Esophagus muscularis mucosa (tissue), 4 donors: Measurements from ENCODE around the gene TSPAN17. TPM values are rescaled to one million over a fixed set of nuclear protein-coding genes. Genes with fewer than 3 reads are reported as not detected.

Experiments
- DNase-seq: peaks from one replicate; pipeline ENCODE4 v3.0.0-alpha.2; 2017; ENCODE audit errors: extremely low spot score
- H3K27ac ChIP-seq, 4 donors: fragments of 200-600 bp; sonication (generic); replicated peaks in 1 of 4; 1 replicate in 3 of 4; 2 replicates in 1 of 4; pipeline ENCODE4 v1.5.1; 2016 to 2019; ENCODE audit warnings: mild to moderate bottlenecking in 1 of 4
- H3K27me3 ChIP-seq, 4 donors: fragments of 200-600 bp; sonication (generic); one replicate each; pipeline versions ENCODE4 v1.5.1 to v1.6.0; 2016 to 2019
- H3K36me3 ChIP-seq, 4 donors: fragments of 200-600 bp; sonication (generic); one replicate each; pipeline ENCODE4 v1.5.1; 2016 to 2019
- H3K4me1 ChIP-seq, 4 donors: fragments of 200-600 bp; sonication (generic); one replicate each; pipeline ENCODE4 v1.5.1; 2016 to 2019
- H3K4me3 ChIP-seq, 4 donors: fragments of 200-600 bp; sonication (generic); 1 replicate in 2 of 4; 2 replicates in 2 of 4; pipeline ENCODE4 v1.5.1; 2016 to 2019; ENCODE audit warnings: mild to moderate bottlenecking in 4 of 4, moderate library complexity in 1 of 4
- H3K9me3 ChIP-seq, 4 donors: fragments of 200-600 bp; sonication (generic); 1 replicate in 3 of 4; 2 replicates in 1 of 4; pipeline ENCODE4 v1.5.1; 2016 to 2019
- EP300 ChIP-seq: sonication (generic); formaldehyde crosslinking; IDR thresholded peaks from one replicate; pipeline ENCODE4 v1.6.1; 2017; ENCODE audit warnings: antibody characterized with exemption
- POLR2A ChIP-seq: fragments of 450-650 bp; IDR thresholded peaks from one replicate; pipeline ENCODE4 v1.6.1; 2017; ENCODE audit warnings: antibody characterized with exemption, moderate library complexity, mild to moderate bottlenecking, low read depth
- POLR2AphosphoS5 ChIP-seq, 2 donors: sonication (generic); formaldehyde crosslinking; IDR thresholded peaks; one replicate each; pipeline ENCODE4 v1.6.1; 2017; ENCODE audit warnings: antibody characterized with exemption in 2 of 2
- WGBS: methylation state at CpG from one replicate; pipeline ENCODE4 v1.1.5; 2018; 5-methylcytosine and 5-hydroxymethylcytosine counted together
- intact Hi-C: fragments of 100-400 bp; cut with DNase I; formaldehyde crosslinking; loops from one replicate; pipeline ENCODE4 v1.15.1; 2023
- total RNA-seq, 4 donors: library from RNA; depleted of rRNA; stranded (reverse); fragments of >200 nt; gene quantifications; one replicate each; pipeline versions ENCODE4 v1.1.0 to v1.2.1, GENCODE V29; 2016
- TF ChIP-seq, protein P1 (sequence below), 3 experiments: fragments of 200-600 bp in 2 of 3; fragments of 450-650 bp in 1 of 3; sonication (generic) in 2 of 3; IDR thresholded peaks; one replicate each; pipeline ENCODE4 v1.5.1; 2017 to 2019; ENCODE audit warnings: antibody characterized with exemption in 3 of 3, mild to moderate bottlenecking in 2 of 3, moderate library complexity in 1 of 3

The TSPAN17 gene
- total RNA-seq, 4 donors from 2014 or later = 8.3 to 18.6 (median 14.8) TPM

DNA sequence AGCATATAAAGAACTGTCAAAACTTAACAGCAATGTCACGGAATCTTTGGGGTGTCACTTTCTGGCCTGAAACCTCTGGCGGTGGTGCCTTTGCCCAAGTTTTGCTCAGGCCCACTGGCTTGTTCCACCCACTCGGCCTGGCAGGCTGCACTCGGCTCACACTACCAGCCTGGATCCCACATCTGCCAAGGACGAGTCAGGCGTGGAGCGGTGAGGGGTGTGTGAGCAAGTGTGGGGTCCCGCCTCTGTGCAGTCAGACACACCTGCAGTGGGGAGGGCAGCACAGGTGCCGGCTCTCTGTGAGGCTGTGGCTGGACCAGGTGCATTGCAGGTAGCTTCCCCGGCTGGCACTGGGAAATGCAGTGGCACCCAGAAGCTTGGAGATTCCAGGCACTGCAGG is 40.0 kb downstream of the TSPAN17 start:
- H3K9me3 ChIP-seq = peaks cover 0 to 10% (median 7%) of the 10 kb centered on the region in 4 donors
- DNase-seq = no peak
- WGBS = 90% methylated on average over 9 of the region's 10 CpGs
- H3K27ac ChIP-seq = no peak overlapping the region
- no peaks in the 10 kb centered on the region for H3K36me3 ChIP-seq
- H3K27me3 ChIP-seq = peaks cover 0 to 62% (median 0%) of the 10 kb centered on the region in 4 donors
- intact Hi-C loops = no loop called here
- TF ChIP-seq POLR2AphosphoS5 (IDR thresholded peaks at IDR 0.05) = no peak
- H3K4me3 ChIP-seq = no peak overlapping the region
- no peaks in the 10 kb centered on the region for H3K4me1 ChIP-seq

DNA sequence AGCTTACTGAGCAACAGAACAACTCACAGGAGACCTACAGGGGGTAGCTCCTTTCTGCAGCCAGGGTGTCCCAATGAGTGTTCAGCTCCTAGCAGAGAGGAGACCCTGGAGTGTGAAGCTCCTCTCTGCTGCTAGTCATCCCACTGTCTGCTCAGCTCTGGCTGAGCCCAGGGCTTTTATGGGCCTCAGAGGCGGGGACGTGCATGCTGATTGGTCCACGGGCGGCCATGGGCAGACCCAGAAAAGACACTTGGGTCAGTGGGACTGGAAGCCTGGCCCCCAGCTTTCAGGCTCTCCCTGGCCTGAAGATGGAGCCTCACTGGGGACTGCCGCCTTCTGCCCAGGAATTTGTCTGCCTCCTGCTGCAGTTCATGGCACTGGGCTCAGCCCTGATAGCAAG is 40.6 kb downstream of the TSPAN17 start:
- H3K27me3 ChIP-seq = peaks cover 0 to 62% (median 2%) of the 10 kb centered on the region in 4 donors
- no peaks in the 10 kb centered on the region for H3K4me1 ChIP-seq
- 100% methylated on average over 1 of the region's 5 CpGs for WGBS
- H3K4me3 ChIP-seq = no peak overlapping the region
- H3K9me3 ChIP-seq = peaks cover 0 to 10% (median 7%) of the 10 kb centered on the region in 4 donors
- no peak for DNase-seq
- no peaks in the 10 kb centered on the region for H3K36me3 ChIP-seq
- TF ChIP-seq EP300 (no peak), POLR2A (no peak), POLR2AphosphoS5 (IDR thresholded peaks at IDR 0.05) (no peak)
- TF ChIP-seq, protein P1, sequence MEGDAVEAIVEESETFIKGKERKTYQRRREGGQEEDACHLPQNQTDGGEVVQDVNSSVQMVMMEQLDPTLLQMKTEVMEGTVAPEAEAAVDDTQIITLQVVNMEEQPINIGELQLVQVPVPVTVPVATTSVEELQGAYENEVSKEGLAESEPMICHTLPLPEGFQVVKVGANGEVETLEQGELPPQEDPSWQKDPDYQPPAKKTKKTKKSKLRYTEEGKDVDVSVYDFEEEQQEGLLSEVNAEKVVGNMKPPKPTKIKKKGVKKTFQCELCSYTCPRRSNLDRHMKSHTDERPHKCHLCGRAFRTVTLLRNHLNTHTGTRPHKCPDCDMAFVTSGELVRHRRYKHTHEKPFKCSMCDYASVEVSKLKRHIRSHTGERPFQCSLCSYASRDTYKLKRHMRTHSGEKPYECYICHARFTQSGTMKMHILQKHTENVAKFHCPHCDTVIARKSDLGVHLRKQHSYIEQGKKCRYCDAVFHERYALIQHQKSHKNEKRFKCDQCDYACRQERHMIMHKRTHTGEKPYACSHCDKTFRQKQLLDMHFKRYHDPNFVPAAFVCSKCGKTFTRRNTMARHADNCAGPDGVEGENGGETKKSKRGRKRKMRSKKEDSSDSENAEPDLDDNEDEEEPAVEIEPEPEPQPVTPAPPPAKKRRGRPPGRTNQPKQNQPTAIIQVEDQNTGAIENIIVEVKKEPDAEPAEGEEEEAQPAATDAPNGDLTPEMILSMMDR (IDR thresholded peaks at IDR 0.05) = no peak
- intact Hi-C loops = no loop called here
- no peak overlapping the region for H3K27ac ChIP-seq

DNA sequence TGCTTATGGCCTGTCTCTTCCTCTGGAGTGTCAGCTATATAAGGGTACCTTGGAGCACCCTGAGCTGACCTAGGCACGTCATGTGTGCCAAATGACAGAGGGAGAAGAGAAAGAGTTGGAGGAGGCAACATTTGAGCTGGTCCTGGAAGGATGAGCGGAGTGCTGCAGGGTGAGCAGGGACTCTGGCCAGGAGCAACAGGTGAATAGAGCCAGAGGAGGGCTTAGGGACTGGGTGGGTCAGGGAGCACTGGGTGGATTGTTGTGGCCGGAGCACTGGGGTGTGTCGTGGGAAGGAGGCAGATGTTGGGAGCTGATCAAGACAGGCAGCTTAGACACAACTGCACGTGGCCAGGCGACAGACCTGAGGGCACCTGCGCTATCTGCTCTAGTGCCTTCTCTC is 43.6 kb downstream of the TSPAN17 start:
- TF ChIP-seq POLR2AphosphoS5 (IDR thresholded peaks at IDR 0.05) (no peak), POLR2A (no peak), EP300 (no peak)
- TF ChIP-seq, protein P1 (IDR thresholded peaks at IDR 0.05) = no peak
- peaks cover 0 to 5% (median 0%) of the 10 kb centered on the region in 4 donors for H3K9me3 ChIP-seq
- H3K36me3 ChIP-seq = no peaks in the 10 kb centered on the region
- 75% methylated on average over 7 of the region's 7 CpGs for WGBS
- H3K4me1 ChIP-seq = peaks cover 0 to 7% (median 4%) of the 10 kb centered on the region in 4 donors
- no peak for DNase-seq
- no peak overlapping the region for H3K27ac ChIP-seq
- peaks cover 0 to 76% (median 4%) of the 10 kb centered on the region in 4 donors for H3K27me3 ChIP-seq
- H3K4me3 ChIP-seq = no peak overlapping the region
- intact Hi-C loops = no loop called here

DNA sequence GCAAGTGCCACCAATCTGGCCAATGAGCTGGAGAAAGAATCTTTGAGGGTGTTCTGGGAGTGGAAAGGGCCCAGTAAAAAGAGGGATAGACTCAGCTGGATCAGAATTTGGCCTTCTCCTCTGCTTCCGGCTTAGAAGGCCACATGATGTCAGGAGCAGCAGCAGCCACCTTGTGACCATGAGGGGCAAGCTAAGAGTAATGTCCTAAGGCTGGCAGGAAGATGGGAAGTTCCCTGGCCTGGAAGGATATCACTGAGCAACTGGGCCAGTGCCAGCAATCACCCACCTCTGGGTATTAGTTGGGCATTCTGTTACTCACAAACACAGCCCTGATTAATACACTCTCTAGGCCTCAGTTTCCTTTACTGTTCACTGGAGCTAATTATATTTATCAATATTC is 44.2 kb downstream of the TSPAN17 start:
- H3K27me3 ChIP-seq = peaks cover 0 to 82% (median 4%) of the 10 kb centered on the region in 4 donors
- no peak for DNase-seq
- H3K27ac ChIP-seq = no peak overlapping the region
- H3K9me3 ChIP-seq = peaks cover 0 to 5% (median 0%) of the 10 kb centered on the region in 4 donors
- WGBS = 100% methylated on average over 1 of the region's 1 CpG
- TF ChIP-seq, protein P1 (IDR thresholded peaks at IDR 0.05) = no peak
- H3K4me3 ChIP-seq = no peak overlapping the region
- H3K36me3 ChIP-seq = no peaks in the 10 kb centered on the region
- intact Hi-C loops = no loop called here
- peaks cover 0 to 7% (median 4%) of the 10 kb centered on the region in 4 donors for H3K4me1 ChIP-seq

DNA sequence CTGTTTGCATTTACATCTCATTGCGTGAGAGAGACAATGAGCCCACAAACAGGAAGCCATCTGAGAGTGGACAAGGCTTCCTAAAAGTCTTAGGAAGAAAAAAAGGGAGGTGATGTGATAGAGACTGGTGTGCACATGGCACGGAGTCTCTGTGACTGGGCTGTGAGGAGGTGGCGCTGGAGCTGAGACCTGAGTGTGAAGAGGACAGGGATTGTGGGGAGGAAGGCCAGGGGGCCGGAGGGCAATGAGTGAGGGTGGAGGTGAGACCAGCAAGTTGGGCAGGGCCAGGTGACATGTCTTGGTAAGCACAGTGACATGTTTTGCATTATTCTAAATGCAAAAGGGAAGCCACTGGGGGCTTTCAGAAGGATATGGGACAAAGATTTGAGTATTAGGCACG is 45.0 kb downstream of the TSPAN17 start:
- 75% methylated on average over 5 of the region's 5 CpGs for WGBS
- H3K9me3 ChIP-seq = peaks cover 0 to 5% (median 0%) of the 10 kb centered on the region in 4 donors
- no peaks in the 10 kb centered on the region for H3K36me3 ChIP-seq
- TF ChIP-seq EP300 (no peak), POLR2A (no peak), POLR2AphosphoS5 (IDR thresholded peaks at IDR 0.05) (no peak)
- TF ChIP-seq, protein P1 (IDR thresholded peaks at IDR 0.05) = no peak
- intact Hi-C loops = no loop called here
- H3K4me1 ChIP-seq = peaks cover 0 to 7% (median 4%) of the 10 kb centered on the region in 4 donors
- DNase-seq = no peak
- peaks cover 0 to 90% (median 4%) of the 10 kb centered on the region in 4 donors for H3K27me3 ChIP-seq
- no peak overlapping the region for H3K4me3 ChIP-seq
- H3K27ac ChIP-seq = no peak overlapping the region
